NCI-H2196 treated with DMSO at 0.1 percent for 48 hours (cell line): ENCODE measurements around the gene MLLT1.

Source experiments
- DNase-seq: peaks from one replicate; lab custom pipeline; 2025; ENCODE audit not compliant: unreplicated experiment; lab: John Stamatoyannopoulos, UW

Gene MLLT1

GRCh38 chr19:6260376-6260775 lies 19.4 kb downstream of the MLLT1 start:
- no peak for DNase-seq

GRCh38 chr19:6259312-6259861 lies 20.4 kb downstream of the MLLT1 start:
- DNase-seq = no peak

GRCh38 chr19:6258812-6259311 lies 20.9 kb downstream of the MLLT1 start:
- DNase-seq = no peak

GRCh38 chr19:6253954-6254733 lies 25.6 kb downstream of the MLLT1 start:
- no peak for DNase-seq

- DNase-seq = no peak
Measured at GRCh38 chr19:6252066-6252465, 27.7 kb downstream of the MLLT1 start.

GRCh38 chr19:6250909-6251308 lies 28.9 kb downstream of the MLLT1 start:
- DNase-seq = no peak

GRCh38 chr19:6250024-6250615 lies 29.7 kb downstream of the MLLT1 start:
- no peak for DNase-seq

- DNase-seq = no peak
Measured at GRCh38 chr19:6249296-6249695, 30.5 kb downstream of the MLLT1 start.

GRCh38 chr19:6248844-6249243 lies 30.9 kb downstream of the MLLT1 start:
- DNase-seq = no peak

- DNase-seq = no peak
Measured at GRCh38 chr19:6248341-6248740, 31.4 kb downstream of the MLLT1 start.

- no peak for DNase-seq
Measured at GRCh38 chr19:6247007-6247288, 32.8 kb downstream of the MLLT1 start.

- no peak for DNase-seq
Measured at GRCh38 chr19:6246174-6247006, 33.4 kb downstream of the MLLT1 start.

- DNase-seq = no peak
Measured at GRCh38 chr19:6242677-6243076, 37.1 kb downstream of the MLLT1 start.

GRCh38 chr19:6241680-6242377 lies 37.9 kb downstream of the MLLT1 start:
- DNase-seq = no peak

- no peak for DNase-seq
Measured at GRCh38 chr19:6241056-6241455, 38.7 kb downstream of the MLLT1 start.

GRCh38 chr19:6239871-6240676 lies 39.7 kb downstream of the MLLT1 start:
- no peak for DNase-seq

- DNase-seq = no peak
Measured at GRCh38 chr19:6239401-6239844, 40.4 kb downstream of the MLLT1 start.

- DNase-seq = peak; percentile 56
Measured at GRCh38 chr19:6238643-6239281, 41.0 kb downstream of the MLLT1 start.

- no peak for DNase-seq
Measured at GRCh38 chr19:6238256-6238642, 41.5 kb downstream of the MLLT1 start.
